ENCODE results near the gene UBAP1L. TPM values are rescaled to one million over a fixed set of nuclear protein-coding genes. Genes with fewer than 3 reads are reported as not detected.
"Not testable (repeated sequence)": the region's sequence is repeated elsewhere in the genome, so short reads cannot be mapped to it uniquely, and the experiment has no call there.

UBAP1L gene
- total RNA-seq, 1 donor from 2014 or later: 10.9 TPM

GRCh38 chr15:65146438-65146837 lies 31.4 kb upstream of the UBAP1L start:
- Histone ChIP-seq H3K4me1 (no peaks in the 10 kb centered on the region), H3K9me3 (no peaks in the 10 kb centered on the region), H3K4me3 (no peak overlapping the region), H3K27me3 (no peaks in the 10 kb centered on the region), H3K27ac (no peak overlapping the region), H3K36me3 (peaks cover 9 to 29% of the 10 kb centered on the region in 2 donors)
- no peak for DNase-seq (ENCODE audit: low spot score in 2 of 2)
- TF ChIP-seq, protein P1, sequence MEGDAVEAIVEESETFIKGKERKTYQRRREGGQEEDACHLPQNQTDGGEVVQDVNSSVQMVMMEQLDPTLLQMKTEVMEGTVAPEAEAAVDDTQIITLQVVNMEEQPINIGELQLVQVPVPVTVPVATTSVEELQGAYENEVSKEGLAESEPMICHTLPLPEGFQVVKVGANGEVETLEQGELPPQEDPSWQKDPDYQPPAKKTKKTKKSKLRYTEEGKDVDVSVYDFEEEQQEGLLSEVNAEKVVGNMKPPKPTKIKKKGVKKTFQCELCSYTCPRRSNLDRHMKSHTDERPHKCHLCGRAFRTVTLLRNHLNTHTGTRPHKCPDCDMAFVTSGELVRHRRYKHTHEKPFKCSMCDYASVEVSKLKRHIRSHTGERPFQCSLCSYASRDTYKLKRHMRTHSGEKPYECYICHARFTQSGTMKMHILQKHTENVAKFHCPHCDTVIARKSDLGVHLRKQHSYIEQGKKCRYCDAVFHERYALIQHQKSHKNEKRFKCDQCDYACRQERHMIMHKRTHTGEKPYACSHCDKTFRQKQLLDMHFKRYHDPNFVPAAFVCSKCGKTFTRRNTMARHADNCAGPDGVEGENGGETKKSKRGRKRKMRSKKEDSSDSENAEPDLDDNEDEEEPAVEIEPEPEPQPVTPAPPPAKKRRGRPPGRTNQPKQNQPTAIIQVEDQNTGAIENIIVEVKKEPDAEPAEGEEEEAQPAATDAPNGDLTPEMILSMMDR (IDR thresholded peaks at IDR 0.05): no peak
- intact Hi-C loops (cut with DNase I): no loop called here

DNA sequence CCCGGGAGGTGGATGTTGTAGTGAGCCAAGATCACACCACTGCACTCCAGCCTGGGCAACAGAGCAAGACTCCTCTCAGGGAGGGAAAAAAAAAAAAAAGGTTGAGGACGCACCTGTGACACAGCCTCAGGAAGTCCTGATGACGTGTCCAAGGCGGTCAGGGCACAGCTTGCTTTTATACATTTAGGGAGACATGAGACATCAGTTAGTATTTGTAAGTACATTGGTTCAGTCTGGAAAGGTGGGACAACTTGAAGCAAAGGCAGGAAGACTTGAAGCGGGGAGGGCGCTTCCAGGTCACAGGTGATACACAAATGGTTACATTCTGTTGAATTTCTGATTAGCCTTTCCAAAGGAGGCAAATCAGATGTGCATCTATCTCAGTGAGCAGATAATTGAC lies 23.6 kb upstream of the UBAP1L start:
- H3K4me3 ChIP-seq; H3K4me1 ChIP-seq; intact Hi-C loops (cut with DNase I); H3K27me3 ChIP-seq; DNase-seq (ENCODE audit: low spot score in 2 of 2); H3K36me3 ChIP-seq; H3K9me3 ChIP-seq; H3K27ac ChIP-seq: not testable (repeated sequence)

- H3K4me3 ChIP-seq; DNase-seq (ENCODE audit: low spot score in 2 of 2); H3K27me3 ChIP-seq; H3K27ac ChIP-seq; H3K4me1 ChIP-seq; H3K9me3 ChIP-seq; intact Hi-C loops (cut with DNase I); H3K36me3 ChIP-seq: not testable (repeated sequence)
These were observed 22.9 kb upstream of the UBAP1L start for GRCh38 chr15:65137893-65138292.

DNA sequence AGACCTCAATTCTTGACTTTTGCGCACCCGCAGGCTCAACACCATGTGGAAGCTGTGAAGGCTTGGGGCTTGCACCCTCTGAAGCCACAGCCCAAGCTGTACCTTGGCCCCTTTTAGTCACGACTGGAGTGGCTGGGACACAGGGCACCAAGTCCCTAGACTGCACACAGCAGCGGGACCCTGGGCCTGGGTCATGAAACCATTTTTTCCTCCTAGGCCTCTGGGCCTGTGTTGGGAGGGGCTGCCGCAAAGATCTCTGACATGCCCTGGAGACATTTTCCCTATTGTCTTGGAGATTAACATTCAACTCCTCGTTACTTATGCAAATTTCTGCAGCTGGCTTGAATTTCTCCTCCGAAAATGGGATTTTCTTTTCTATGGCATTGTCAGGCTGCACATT lies 22.1 kb upstream of the UBAP1L start:
- H3K4me3 ChIP-seq; H3K27ac ChIP-seq; DNase-seq (ENCODE audit: low spot score in 2 of 2); H3K9me3 ChIP-seq; H3K36me3 ChIP-seq; H3K27me3 ChIP-seq; H3K4me1 ChIP-seq; intact Hi-C loops (cut with DNase I): not testable (repeated sequence)

- TF ChIP-seq, protein P1 (IDR thresholded peaks at IDR 0.05): no peak
- Histone ChIP-seq H3K4me3 (peak overlapping the region in 1 of 2 donors; percentile 87), H3K9me3 (no peaks in the 10 kb centered on the region), H3K4me1 (peaks cover 0 to 19% of the 10 kb centered on the region in 2 donors), H3K27ac (no peak overlapping the region), H3K27me3 (no peaks in the 10 kb centered on the region), H3K36me3 (peaks cover 0 to under 1% of the 10 kb centered on the region in 2 donors)
- intact Hi-C loops (cut with DNase I): no loop called here
- DNase-seq (ENCODE audit: low spot score in 2 of 2): no peak
These were observed 19.5 kb upstream of the UBAP1L start for GRCh38 chr15:65134538-65134937.

DNA sequence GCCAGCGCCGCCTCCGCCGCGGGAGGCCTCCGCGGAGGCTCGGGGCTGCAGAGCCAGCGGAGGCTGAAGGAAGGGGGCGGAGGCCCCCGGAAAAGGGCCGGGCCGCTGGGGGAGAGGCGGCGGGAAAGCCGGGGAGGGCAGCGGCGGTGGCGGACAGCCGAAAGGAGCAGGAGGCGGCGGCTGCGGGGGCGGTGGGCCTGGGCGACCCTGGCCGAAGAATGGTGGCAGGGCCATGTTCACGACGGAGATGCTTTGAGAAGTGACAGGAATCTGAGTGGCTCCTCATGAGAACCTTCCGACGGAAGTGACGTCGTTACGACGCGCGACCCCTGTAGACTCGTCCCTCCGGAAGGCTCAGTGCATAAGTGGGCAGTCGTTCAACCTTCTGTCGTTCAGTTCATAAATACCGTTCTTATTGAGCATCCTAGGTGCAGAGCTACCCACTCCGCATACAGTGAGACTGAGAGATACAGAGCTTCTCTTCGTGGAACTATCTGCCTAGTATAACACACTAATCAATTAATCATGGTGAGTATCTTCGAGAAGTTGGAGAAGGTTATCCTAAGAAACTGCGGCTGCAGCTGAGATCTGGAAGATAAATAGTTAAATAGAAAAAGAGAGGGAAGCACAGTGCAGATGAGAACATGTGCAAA lies 18.7 kb upstream of the UBAP1L start, which contains the start of gene PDCD7:
Gene PDCD7 (minus strand): TSS at position 261 of the 653 bp plus-strand sequence. CDS start 27 bp downstream, at position 234.
- Histone ChIP-seq H3K36me3 (peaks cover 6 to 9% of the 10 kb centered on the region in 2 donors), H3K4me3 (peak within 1 kb of the TSS; percentile 75 to 87), H3K9me3 (no peaks in the 10 kb centered on the region), H3K4me1 (peaks cover 0 to 19% of the 10 kb centered on the region in 2 donors), H3K27me3 (no peaks in the 10 kb centered on the region), H3K27ac (peak within 1 kb of the TSS; percentile 83 to 88)
- TF ChIP-seq, protein P1 (IDR thresholded peaks at IDR 0.05): no peak
- DNase-seq (ENCODE audit: low spot score in 2 of 2): peak; percentile 44 to 92
- intact Hi-C loops (cut with DNase I): loop anchor here (1.0 to 2.0 kb wide), 2 partner anchors 52 to 79 kb away; partner anchors contain the start of gene CLPX

GRCh38 chr15:65132878-65133547 lies 18.0 kb upstream of the UBAP1L start:
- TF ChIP-seq, protein P1 (IDR thresholded peaks at IDR 0.05): no peak
- intact Hi-C loops (cut with DNase I): loop anchor here (1.0 to 2.0 kb wide), 2 partner anchors 52 to 78 kb away; partner anchors contain the start of gene CLPX
- Histone ChIP-seq H3K4me1 (peaks cover 0 to 19% of the 10 kb centered on the region in 2 donors), H3K27me3 (no peaks in the 10 kb centered on the region), H3K9me3 (no peaks in the 10 kb centered on the region), H3K27ac (peak overlapping the region; percentile 83 to 88), H3K36me3 (peaks cover 13 to 16% of the 10 kb centered on the region in 2 donors), H3K4me3 (peak overlapping the region; percentile 75 to 87)
- DNase-seq (ENCODE audit: low spot score in 2 of 2): peak in 1 of 2 donors; percentile 67
